Tibial nerve (tissue), 4 donors: ENCODE measurements around the gene PNPLA7. TPM values are rescaled to one million over a fixed set of nuclear protein-coding genes. Genes with fewer than 3 reads are reported as not detected.
"Not testable (repeated sequence)": the region's sequence is repeated elsewhere in the genome, so short reads cannot be mapped to it uniquely, and the experiment has no call there.

Source experiments
- DNase-seq, 2 donors: peaks; one replicate each; pipeline ENCODE4 v3.0.0-alpha.2; 2019; ENCODE audit warnings: low spot score in 2 of 2
- H3K27ac ChIP-seq, 4 donors: fragments of 200-600 bp; sonication (generic) in 3 of 4; one replicate each; pipeline ENCODE4 v1.5.1; 2017 to 2019; ENCODE audit warnings: mild to moderate bottlenecking in 1 of 4
- H3K27me3 ChIP-seq, 2 donors: fragments of 200-600 bp; sonication (generic) in 1 of 2; one replicate each; pipeline versions ENCODE4 v1.5.1 to v1.6.0; 2017 to 2019
- H3K36me3 ChIP-seq, 3 donors: fragments of 200-600 bp; sonication (generic); one replicate each; pipeline ENCODE4 v1.5.1; 2018 to 2019
- H3K4me1 ChIP-seq, 4 donors: fragments of 200-600 bp; sonication (generic) in 3 of 4; one replicate each; pipeline ENCODE4 v1.5.1; 2017 to 2019
- H3K4me3 ChIP-seq, 4 donors: fragments of 200-600 bp; sonication (generic) in 3 of 4; one replicate each; pipeline ENCODE4 v1.5.1; 2017 to 2019; ENCODE audit warnings: mild to moderate bottlenecking in 1 of 4, moderate library complexity in 1 of 4
- H3K9me3 ChIP-seq, 4 donors: fragments of 200-600 bp; sonication (generic) in 3 of 4; one replicate each; pipeline ENCODE4 v1.5.1; 2017 to 2019
- EP300 ChIP-seq, 2 donors: sonication (generic); formaldehyde crosslinking; IDR thresholded peaks; one replicate each; pipeline ENCODE4 v1.6.1; 2017; ENCODE audit warnings: antibody characterized with exemption in 2 of 2, mild to moderate bottlenecking in 1 of 2
- POLR2A ChIP-seq, 2 donors: fragments of 450-650 bp; IDR thresholded peaks; one replicate each; pipeline ENCODE4 v1.6.1; 2017; ENCODE audit warnings: antibody characterized with exemption in 2 of 2, mild to moderate bottlenecking in 2 of 2, moderate library complexity in 2 of 2
- WGBS, 2 donors: methylation state at CpG; one replicate each; pipeline ENCODE4 v1.1.5; 2018; 5-methylcytosine and 5-hydroxymethylcytosine counted together
- total RNA-seq, 4 donors: library from RNA; depleted of rRNA; stranded (reverse); fragments of >200 nt; gene quantifications; one replicate each; pipeline ENCODE4 v1.1.0, GENCODE V29; 2016
- TF ChIP-seq, protein P1 (sequence below), 5 experiments: fragments of 200-600 bp in 3 of 5; fragments of 450-650 bp in 2 of 5; sonication (generic) in 3 of 5; IDR thresholded peaks; one replicate each; pipeline ENCODE4 v1.5.1; 2016 to 2019; ENCODE audit warnings: antibody characterized with exemption in 5 of 5, mild to moderate bottlenecking in 3 of 5, moderate library complexity in 2 of 5

The PNPLA7 gene
- total RNA-seq, 4 donors from 2014 or later = 12.0 to 25.2 (median 18.7) TPM

DNA sequence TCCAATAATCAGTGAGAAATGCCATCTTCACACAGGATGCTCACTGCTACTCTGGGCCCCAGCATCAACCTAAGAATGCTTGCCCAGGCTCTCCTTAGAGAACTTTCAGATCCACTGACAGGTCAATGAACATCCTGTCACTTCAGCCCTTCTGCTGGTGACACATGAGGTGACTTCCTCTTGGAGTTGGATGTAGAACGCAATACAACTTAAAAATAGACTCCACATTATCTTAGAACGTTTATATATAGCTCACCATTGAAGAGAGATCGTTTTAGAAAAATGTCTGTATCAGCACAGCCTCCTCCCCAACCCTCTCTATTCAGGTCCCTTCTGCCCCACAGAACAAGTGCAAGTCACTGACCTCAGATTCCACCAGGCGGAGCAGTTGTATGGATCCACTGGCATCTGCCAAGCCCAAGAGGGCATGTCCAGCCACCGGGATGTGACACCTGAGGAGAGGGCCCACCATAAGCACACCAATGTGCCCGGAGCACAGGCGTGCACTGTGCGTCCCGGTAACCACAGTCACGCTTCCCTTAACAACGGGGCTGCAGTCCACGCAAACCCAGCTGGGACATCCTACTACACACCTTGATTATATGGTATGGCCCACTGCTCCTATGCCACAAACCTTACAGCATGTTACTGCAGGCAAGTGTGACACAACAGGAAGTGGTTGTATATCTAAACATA lies 25.7 kb upstream of the PNPLA7 start:
- no peak for DNase-seq
- TF ChIP-seq POLR2A (IDR thresholded peaks at IDR 0.05) = no peak
- TF ChIP-seq EP300 (IDR thresholded peaks at IDR 0.05) = no peak
- TF ChIP-seq, protein P1, sequence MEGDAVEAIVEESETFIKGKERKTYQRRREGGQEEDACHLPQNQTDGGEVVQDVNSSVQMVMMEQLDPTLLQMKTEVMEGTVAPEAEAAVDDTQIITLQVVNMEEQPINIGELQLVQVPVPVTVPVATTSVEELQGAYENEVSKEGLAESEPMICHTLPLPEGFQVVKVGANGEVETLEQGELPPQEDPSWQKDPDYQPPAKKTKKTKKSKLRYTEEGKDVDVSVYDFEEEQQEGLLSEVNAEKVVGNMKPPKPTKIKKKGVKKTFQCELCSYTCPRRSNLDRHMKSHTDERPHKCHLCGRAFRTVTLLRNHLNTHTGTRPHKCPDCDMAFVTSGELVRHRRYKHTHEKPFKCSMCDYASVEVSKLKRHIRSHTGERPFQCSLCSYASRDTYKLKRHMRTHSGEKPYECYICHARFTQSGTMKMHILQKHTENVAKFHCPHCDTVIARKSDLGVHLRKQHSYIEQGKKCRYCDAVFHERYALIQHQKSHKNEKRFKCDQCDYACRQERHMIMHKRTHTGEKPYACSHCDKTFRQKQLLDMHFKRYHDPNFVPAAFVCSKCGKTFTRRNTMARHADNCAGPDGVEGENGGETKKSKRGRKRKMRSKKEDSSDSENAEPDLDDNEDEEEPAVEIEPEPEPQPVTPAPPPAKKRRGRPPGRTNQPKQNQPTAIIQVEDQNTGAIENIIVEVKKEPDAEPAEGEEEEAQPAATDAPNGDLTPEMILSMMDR (IDR thresholded peaks at IDR 0.05) = no peak
- H3K36me3 ChIP-seq = peaks cover 0 to 63% (median 15%) of the 10 kb centered on the region in 3 donors

DNA sequence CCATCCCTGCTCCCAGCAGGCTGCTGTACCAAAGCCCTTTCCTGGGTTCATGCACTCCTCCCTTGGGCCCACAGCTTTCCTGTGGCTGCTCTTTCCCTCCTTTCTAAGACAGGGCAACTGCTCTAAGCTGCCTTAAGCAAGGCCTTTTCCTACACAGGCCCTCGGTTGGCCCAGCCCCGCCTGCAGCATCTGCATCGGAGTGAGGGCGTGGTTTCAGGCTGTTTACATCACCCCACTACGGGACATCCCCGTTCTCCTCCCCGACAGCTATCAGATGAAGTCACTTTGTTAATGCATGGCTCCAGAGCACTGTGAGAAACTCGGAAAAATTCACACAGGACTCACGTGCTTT lies 25.1 kb upstream of the PNPLA7 start:
- peaks cover 0 to 44% (median 11%) of the 10 kb centered on the region in 4 donors for H3K4me1 ChIP-seq
- DNase-seq = no peak
- TF ChIP-seq EP300 (IDR thresholded peaks at IDR 0.05) (no peak), POLR2A (IDR thresholded peaks at IDR 0.05) (no peak)
- TF ChIP-seq, protein P1 (IDR thresholded peaks at IDR 0.05) = no peak
- H3K36me3 ChIP-seq = peaks cover 0 to 63% (median 15%) of the 10 kb centered on the region in 3 donors
- no peak overlapping the region for H3K4me3 ChIP-seq
- 63 to 71% methylated on average over 9 of the region's 9 CpGs for WGBS, 2 donors
- H3K27ac ChIP-seq = no peak overlapping the region
- H3K9me3 ChIP-seq = no peaks in the 10 kb centered on the region
- H3K27me3 ChIP-seq = no peaks in the 10 kb centered on the region

More for the DNA sequence above, 25.7 kb upstream of the PNPLA7 start:
- H3K4me1 ChIP-seq = peaks cover 0 to 47% (median 11%) of the 10 kb centered on the region in 4 donors
- WGBS, 2 donors = 81 to 86% methylated on average over 12 of the region's 12 CpGs
- no peaks in the 10 kb centered on the region for H3K27me3 ChIP-seq
- H3K27ac ChIP-seq = no peak overlapping the region
- no peak overlapping the region for H3K4me3 ChIP-seq
- no peaks in the 10 kb centered on the region for H3K9me3 ChIP-seq

DNA sequence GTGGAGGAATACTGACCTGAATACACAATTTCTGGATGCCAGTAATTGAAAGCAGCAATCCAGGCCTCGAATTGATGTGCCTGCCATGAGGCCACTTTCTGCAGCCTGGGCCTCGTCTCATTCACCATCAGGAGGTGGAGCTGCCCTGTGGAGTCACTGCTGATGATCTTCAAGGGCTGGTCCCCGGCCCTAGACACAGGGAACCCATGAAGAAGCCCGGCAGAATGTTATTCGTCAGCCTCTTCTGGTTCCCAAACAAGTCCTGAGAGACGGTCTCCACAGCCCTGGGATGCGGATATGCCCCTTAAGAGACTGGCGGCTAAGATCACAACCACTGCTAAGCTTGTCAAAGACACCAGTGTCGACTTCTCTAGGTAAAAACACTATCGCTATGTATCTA lies 24.0 kb upstream of the PNPLA7 start:
- no peak for DNase-seq
- 88 to 91% methylated on average over 10 of the region's 10 CpGs for WGBS, 2 donors
- Histone ChIP-seq H3K4me3 (no peak overlapping the region), H3K9me3 (no peaks in the 10 kb centered on the region), H3K27me3 (no peaks in the 10 kb centered on the region), H3K36me3 (peaks cover 0 to 64% (median 15%) of the 10 kb centered on the region in 3 donors), H3K27ac (no peak overlapping the region), H3K4me1 (peaks cover 0 to 33% (median 11%) of the 10 kb centered on the region in 4 donors)
- TF ChIP-seq, protein P1 (IDR thresholded peaks at IDR 0.05) = no peak
- TF ChIP-seq POLR2A (IDR thresholded peaks at IDR 0.05) (no peak), EP300 (IDR thresholded peaks at IDR 0.05) (no peak)

DNA sequence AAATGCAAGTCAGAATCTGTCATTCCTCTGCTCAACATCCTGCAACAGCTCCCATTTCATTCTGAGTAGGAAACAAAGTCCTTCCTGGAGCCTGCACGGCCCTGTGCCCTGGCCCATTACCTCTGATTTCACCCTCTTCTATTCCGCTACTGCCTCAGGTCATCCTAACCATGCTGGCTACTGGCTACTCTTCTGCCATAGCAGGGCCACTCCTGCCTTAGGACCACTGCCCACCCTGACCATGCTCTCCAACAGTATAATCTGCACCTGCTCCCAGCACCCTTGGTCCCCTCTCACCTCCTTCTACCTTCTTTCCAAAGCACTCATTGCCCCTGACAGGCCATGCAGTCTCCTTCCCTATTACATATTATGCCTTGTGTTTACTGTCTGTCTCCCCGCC lies 20.4 kb upstream of the PNPLA7 start:
- TF ChIP-seq EP300 (IDR thresholded peaks at IDR 0.05) (no peak), POLR2A (IDR thresholded peaks at IDR 0.05) (no peak)
- TF ChIP-seq, protein P1 (IDR thresholded peaks at IDR 0.05) = no peak
- no peak for DNase-seq
- H3K9me3 ChIP-seq = no peaks in the 10 kb centered on the region
- H3K4me3 ChIP-seq = no peak overlapping the region
- peaks cover 0 to 52% (median 15%) of the 10 kb centered on the region in 3 donors for H3K36me3 ChIP-seq
- no peaks in the 10 kb centered on the region for H3K27me3 ChIP-seq
- WGBS, 2 donors = 99% methylated on average over 3 of the region's 3 CpGs
- H3K4me1 ChIP-seq = peaks cover 0 to 7% (median 0%) of the 10 kb centered on the region in 4 donors
- H3K27ac ChIP-seq = no peak overlapping the region

DNA sequence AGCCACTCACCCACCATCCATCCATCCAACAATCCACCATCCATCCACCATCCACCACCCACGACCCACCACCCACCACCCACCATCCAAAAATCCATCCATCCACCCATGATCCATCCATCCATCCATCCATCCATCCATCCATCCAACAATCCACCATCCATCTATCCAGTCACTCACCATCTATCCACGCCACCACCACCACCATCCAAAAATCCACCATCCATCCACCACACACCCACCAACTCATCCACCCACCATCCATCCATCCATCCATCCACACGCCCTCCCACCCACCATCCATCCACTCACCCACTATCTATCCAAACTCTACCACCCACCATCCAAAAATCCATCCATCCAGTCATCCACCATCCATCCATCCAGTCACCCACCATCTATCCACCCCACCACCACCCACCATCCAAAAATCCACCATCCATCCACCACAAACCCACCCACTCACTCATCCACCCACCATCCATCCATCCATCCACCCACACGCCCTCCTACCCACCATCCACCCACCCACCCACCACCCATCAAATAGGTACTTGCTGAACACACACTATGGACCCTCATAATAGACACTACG lies 19.5 kb upstream of the PNPLA7 start:
- H3K27ac ChIP-seq = no peak overlapping the region
- H3K27me3 ChIP-seq = no peaks in the 10 kb centered on the region
- DNase-seq = no peak
- TF ChIP-seq POLR2A (IDR thresholded peaks at IDR 0.05) = no peak
- TF ChIP-seq, protein P1 (IDR thresholded peaks at IDR 0.05) = no peak
- no peak for TF ChIP-seq EP300 (IDR thresholded peaks at IDR 0.05)
- H3K4me1 ChIP-seq = no peaks in the 10 kb centered on the region
- 96% methylated on average over 5 of the region's 5 CpGs for WGBS, 2 donors
- peaks cover 0 to 48% (median 14%) of the 10 kb centered on the region in 3 donors for H3K36me3 ChIP-seq
- no peaks in the 10 kb centered on the region for H3K9me3 ChIP-seq
- H3K4me3 ChIP-seq = no peak overlapping the region

DNA sequence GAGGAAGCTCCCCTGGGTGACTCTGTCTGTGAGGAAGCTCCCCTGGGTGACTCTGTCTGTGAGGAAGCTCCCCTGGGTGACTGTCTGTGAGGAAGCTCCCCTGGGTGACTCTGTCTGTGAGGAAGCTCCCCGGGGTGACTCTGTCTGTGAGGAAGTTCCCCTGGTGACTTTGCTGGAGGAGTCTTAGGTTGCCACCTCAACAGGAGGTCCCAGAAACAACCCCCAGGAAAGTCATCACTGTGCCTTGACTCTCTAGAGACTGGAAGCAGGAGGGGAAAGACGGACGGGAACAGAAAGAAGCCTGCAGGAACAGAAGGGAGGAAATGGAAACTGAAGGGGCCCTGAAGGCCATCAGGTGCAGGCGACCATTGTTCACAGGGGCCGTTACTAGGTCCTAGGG lies 18.2 kb upstream of the PNPLA7 start:
- H3K9me3 ChIP-seq, H3K27me3 ChIP-seq, H3K4me3 ChIP-seq, H3K4me1 ChIP-seq, H3K27ac ChIP-seq, DNase-seq: not testable (repeated sequence)
- peaks cover 0 to 48% (median 9%) of the 10 kb centered on the region in 3 donors for H3K36me3 ChIP-seq
- 85 to 87% methylated on average over 5 of the region's 5 CpGs for WGBS, 2 donors
